Activated CD4-positive, alpha-beta T cell treated with anti-CD3 and anti-CD28 coated beads for 36 hours (primary cell): ENCODE data around the gene RACGAP1. TPM values are rescaled to one million over a fixed set of nuclear protein-coding genes. Genes with fewer than 3 reads are reported as not detected.

ENCODE experiments used
- ATAC-seq: fragments of 200-7000 bp; cut with Tn5 transposase; one replicate; pipeline ENCODE4 v1.10.0; 2021; ENCODE audit warnings: mild to moderate bottlenecking, moderate library complexity
- CTCF ChIA-PET: fragments of 350-600 bp; sonication (Branson Sonifier 250); formaldehyde crosslinking; loops from one replicate; lab custom pipeline; 2021; ENCODE audit warnings: antibody characterized with exemption; lab: Charles Lee
- POLR2A ChIA-PET: fragments of 350-600 bp; sonication (Branson Sonifier 250); formaldehyde crosslinking; loops from one replicate; lab custom pipeline; 2021; ENCODE audit warnings: antibody characterized with exemption, inconsistent platforms; lab: Charles Lee
- DNase-seq: peaks from one replicate; pipeline ENCODE4 v3.0.0-alpha.2; 2020
- H3K27ac Mint-ChIP-seq: one replicate; pipeline ENCODE4 v1.8.0; 2021; ENCODE audit warnings: mixed read lengths
- H3K27me3 Mint-ChIP-seq: one replicate; pipeline ENCODE4 v1.8.0; 2021; ENCODE audit warnings: mixed read lengths
- H3K36me3 Mint-ChIP-seq: one replicate; pipeline ENCODE4 v1.8.0; 2021; ENCODE audit warnings: low read depth, mixed read lengths
- H3K4me1 Mint-ChIP-seq: one replicate; pipeline ENCODE4 v1.8.0; 2021; ENCODE audit warnings: mixed read lengths
- H3K4me3 Mint-ChIP-seq: one replicate; pipeline ENCODE4 v1.8.0; 2021; ENCODE audit warnings: mild to moderate bottlenecking, moderate library complexity, mixed read lengths
- H3K9me3 Mint-ChIP-seq: one replicate; pipeline ENCODE4 v1.8.0; 2021; ENCODE audit warnings: low read depth, mixed read lengths
- intact Hi-C, 2 experiments: fragments of 100-400 bp; cut with DNase I in 1 of 2; cut with micrococcal nuclease in 1 of 2; formaldehyde crosslinking; loops; one replicate each; pipeline versions ENCODE4 v1.14.2 to v1.15.1; 2022 to 2024; cut with DNase I, micrococcal nuclease
- total RNA-seq, 2 experiments: library from RNA; stranded (reverse); gene quantifications; one replicate each; pipeline ENCODE4 v1.2.3, GENCODE V29; 2021

RACGAP1 gene
- total RNA-seq, 2 experiments from 2014 or later, result 99.7 to 118 TPM

- intact Hi-C loops, result no loop called here
- Mint-ChIP-seq H3K4me3 (no peak overlapping the region), H3K27ac (no peak overlapping the region), H3K27me3 (peaks cover 5% of the 10 kb centered on the region), H3K9me3 (no peaks in the 10 kb centered on the region), H3K4me1 (peaks cover 16% of the 10 kb centered on the region), H3K36me3 (peaks cover 4% of the 10 kb centered on the region)
- CTCF ChIA-PET, result interaction anchor here (0.6 to 10.0 kb wide), 5 partner anchors 23 to 96 kb away, joined by 3 to 146 read pairs (median 4); no protein-coding TSS in a partner anchor
- ATAC-seq (no peak), DNase-seq (no peak)
- POLR2A ChIA-PET, result interaction anchor here (0.5 kb wide), 1 partner anchor 44 kb away, joined by 3 read pairs; no protein-coding TSS in a partner anchor
These were observed 37.6 kb upstream of the RACGAP1 start for GRCh38 chr12:50062728-50063460.

- POLR2A ChIA-PET, result no interaction called here
- H3K4me1 Mint-ChIP-seq, result peaks cover 17% of the 10 kb centered on the region
- H3K27ac Mint-ChIP-seq, result no peak overlapping the region
- no peaks in the 10 kb centered on the region for H3K9me3 Mint-ChIP-seq
- no peak for DNase-seq
- no peak for ATAC-seq
- CTCF ChIA-PET, result interaction anchor here (0.8 to 10.0 kb wide), 7 partner anchors 8 to 95 kb away, joined by 3 to 146 read pairs (median 4); partner anchors contain the start of gene SMARCD1
- intact Hi-C loops, result no loop called here
- H3K27me3 Mint-ChIP-seq, result peaks cover 6% of the 10 kb centered on the region
- H3K4me3 Mint-ChIP-seq, result no peak overlapping the region
- peaks cover 4% of the 10 kb centered on the region for H3K36me3 Mint-ChIP-seq
These were observed 36.8 kb upstream of the RACGAP1 start for GRCh38 chr12:50061946-50062686.

GRCh38 chr12:50061171-50061570, 35.9 kb upstream of the RACGAP1 start:
- intact Hi-C loops, result no loop called here
- ChIA-PET POLR2A (no interaction called here), CTCF (interaction anchor here (0.5 to 4.4 kb wide), 10 partner anchors 8 to 288 kb away, joined by 3 to 28 read pairs (median 3); partner anchors contain the start of gene SMARCD1)
- peaks cover 15% of the 10 kb centered on the region for H3K27me3 Mint-ChIP-seq
- no peak overlapping the region for H3K27ac Mint-ChIP-seq
- H3K4me1 Mint-ChIP-seq, result peaks cover 26% of the 10 kb centered on the region
- DNase-seq, result no peak
- ATAC-seq, result no peak
- peaks cover 4% of the 10 kb centered on the region for H3K36me3 Mint-ChIP-seq
- H3K9me3 Mint-ChIP-seq, result no peaks in the 10 kb centered on the region
- no peak overlapping the region for H3K4me3 Mint-ChIP-seq

- no peaks in the 10 kb centered on the region for H3K9me3 Mint-ChIP-seq
- no peak overlapping the region for H3K27ac Mint-ChIP-seq
- peaks cover 4% of the 10 kb centered on the region for H3K36me3 Mint-ChIP-seq
- CTCF ChIA-PET, result interaction anchor here (0.8 to 4.4 kb wide), 11 partner anchors 8 to 115 kb away, joined by 3 to 28 read pairs (median 4); partner anchors contain the start of genes CERS5 and RACGAP1
- no peak for ATAC-seq
- POLR2A ChIA-PET, result interaction anchor here (1.5 kb wide), 1 partner anchor 35 kb away, joined by 5 read pairs; the partner anchor contains the start of gene RACGAP1
- intact Hi-C loops, result no loop called here
- no peak for DNase-seq
- H3K4me1 Mint-ChIP-seq, result peaks cover 33% of the 10 kb centered on the region
- peak overlapping the region; percentile 55 for H3K4me3 Mint-ChIP-seq
- peaks cover 19% of the 10 kb centered on the region for H3K27me3 Mint-ChIP-seq
These were observed 34.8 kb upstream of the RACGAP1 start for GRCh38 chr12:50060120-50060468.

- peaks cover 19% of the 10 kb centered on the region for H3K27me3 Mint-ChIP-seq
- H3K9me3 Mint-ChIP-seq, result no peaks in the 10 kb centered on the region
- H3K4me3 Mint-ChIP-seq, result peak overlapping the region; percentile 55
- peak overlapping the region; percentile 38 for H3K27ac Mint-ChIP-seq
- H3K36me3 Mint-ChIP-seq, result peaks cover 4% of the 10 kb centered on the region
- H3K4me1 Mint-ChIP-seq, result peaks cover 33% of the 10 kb centered on the region
- ChIA-PET CTCF (interaction anchor here (0.6 to 4.4 kb wide), 14 partner anchors 9 to 154 kb away, joined by 3 to 28 read pairs (median 4); partner anchors contain the start of genes CERS5 and RACGAP1), POLR2A (interaction anchor here (0.6 to 1.6 kb wide), 3 partner anchors 16 to 101 kb away, joined by 3 to 5 read pairs (median 4); partner anchors contain the start of gene RACGAP1)
- peak; percentile 84 for DNase-seq
- peak; percentile 78 for ATAC-seq
- intact Hi-C loops, result loop anchor here (5.0 to 10.0 kb wide), 2 partner anchors 195 to 282 kb away; no protein-coding TSS in a partner anchor
These were observed 34.3 kb upstream of the RACGAP1 start for GRCh38 chr12:50059440-50060119.

- Mint-ChIP-seq H3K4me1 (peaks cover 33% of the 10 kb centered on the region), H3K4me3 (peak overlapping the region; percentile 55), H3K9me3 (no peaks in the 10 kb centered on the region), H3K27ac (peak overlapping the region; percentile 38), H3K27me3 (peaks cover 20% of the 10 kb centered on the region), H3K36me3 (peaks cover 4% of the 10 kb centered on the region)
- ChIA-PET POLR2A (interaction anchor here (0.6 to 1.6 kb wide), 4 partner anchors 15 to 100 kb away, joined by 3 to 5 read pairs (median 4); partner anchors contain the start of gene RACGAP1), CTCF (interaction anchor here (0.6 to 4.4 kb wide), 12 partner anchors 9 to 154 kb away, joined by 3 to 28 read pairs (median 4); partner anchors contain the start of gene CERS5)
- intact Hi-C loops, result loop anchor here (5.0 to 10.0 kb wide), 2 partner anchors 194 to 282 kb away; no protein-coding TSS in a partner anchor
- ATAC-seq, result peak; percentile 5
- peak; percentile 50 for DNase-seq
These were observed 33.5 kb upstream of the RACGAP1 start for GRCh38 chr12:50058743-50059312.

GRCh38 chr12:50057896-50058670, 32.8 kb upstream of the RACGAP1 start:
- H3K9me3 Mint-ChIP-seq, result no peaks in the 10 kb centered on the region
- no peak for ATAC-seq
- ChIA-PET POLR2A (interaction anchor here (0.6 to 1.6 kb wide), 4 partner anchors 15 to 133 kb away, joined by 3 to 4 read pairs (median 3); no protein-coding TSS in a partner anchor), CTCF (interaction anchor here (0.9 to 4.4 kb wide), 7 partner anchors 10 to 118 kb away, joined by 3 to 28 read pairs (median 8); no protein-coding TSS in a partner anchor)
- H3K4me3 Mint-ChIP-seq, result peak overlapping the region; percentile 55
- peaks cover 21% of the 10 kb centered on the region for H3K27me3 Mint-ChIP-seq
- intact Hi-C loops, result loop anchor here (2.0 to 10.0 kb wide), 3 partner anchors 191 to 281 kb away; no protein-coding TSS in a partner anchor
- H3K27ac Mint-ChIP-seq, result no peak overlapping the region
- peaks cover 33% of the 10 kb centered on the region for H3K4me1 Mint-ChIP-seq
- DNase-seq, result peak; percentile 32
- H3K36me3 Mint-ChIP-seq, result peaks cover 4% of the 10 kb centered on the region

- CTCF ChIA-PET, result interaction anchor here (0.7 to 6.2 kb wide), 11 partner anchors 9 to 279 kb away, joined by 3 to 135 read pairs (median 17); no protein-coding TSS in a partner anchor
These were observed 31.9 kb upstream of the RACGAP1 start, which contains the start of gene ASIC1 for GRCh38 chr12:50057000-50057841. ASIC1 (plus strand) TSS chr12:50057596; CDS start chr12:50058767, 1,171 bp downstream.

More at GRCh38 chr12:50057000-50057841, 31.9 kb upstream of the RACGAP1 start, which contains the start of gene ASIC1:
- POLR2A ChIA-PET, result interaction anchor here (0.6 kb wide), 3 partner anchors 54 to 834 kb away, joined by 3 read pairs; no protein-coding TSS in a partner anchor
- Mint-ChIP-seq H3K9me3 (no peaks in the 10 kb centered on the region), H3K27me3 (peaks cover 30% of the 10 kb centered on the region), H3K36me3 (peaks cover 4% of the 10 kb centered on the region), H3K4me3 (peak within 1 kb of the TSS; percentile 85), H3K27ac (peak within 1 kb of the TSS; percentile 64), H3K4me1 (peaks cover 33% of the 10 kb centered on the region)
- ATAC-seq (peak; percentile 54), DNase-seq (peak; percentile 75)
- intact Hi-C loops, result loop anchor here (1.0 to 10.0 kb wide), 6 partner anchors 18 to 280 kb away; partner anchors contain the start of gene RACGAP1 (in 1 of the 2)
